ENCODE data around the gene NOL7.

NOL7 gene

GRCh38 chr6:13614926-13615791 lies at the start of gene NOL7:
Gene NOL7 (plus strand): TSS chr6:13615335. CDS start chr6:13615359, 24 bp downstream.
- DNase-seq (ENCODE audit: low read depth in 2 of 2), result peak; percentile 94

DNA sequence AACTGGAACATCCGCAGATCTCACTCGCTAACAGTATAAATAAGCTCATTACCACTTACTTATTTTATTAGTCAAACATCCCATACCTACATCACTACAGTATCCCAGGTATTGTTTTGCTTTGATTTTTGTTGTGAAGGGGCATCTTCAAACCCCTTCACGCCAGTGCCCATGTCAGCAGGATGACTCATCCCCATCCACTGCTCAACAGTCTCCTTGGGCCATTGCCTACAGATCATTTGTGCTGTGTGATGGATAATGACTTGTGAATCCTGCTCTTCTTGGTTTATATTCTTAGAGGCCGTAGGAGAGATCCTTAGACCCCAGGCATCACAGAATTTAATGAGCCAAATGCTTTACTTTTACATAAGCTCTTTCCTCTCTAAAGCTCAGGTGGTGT lies 49.2 kb upstream of the NOL7 start:
- DNase-seq (ENCODE audit: low read depth in 2 of 2), result no peak

- DNase-seq (ENCODE audit: low read depth in 2 of 2), result no peak
Measured at GRCh38 chr6:13566500-13566899, 48.6 kb upstream of the NOL7 start.

- DNase-seq (ENCODE audit: low read depth in 2 of 2), result no peak
Measured at GRCh38 chr6:13568970-13569369, 46.2 kb upstream of the NOL7 start.

DNA sequence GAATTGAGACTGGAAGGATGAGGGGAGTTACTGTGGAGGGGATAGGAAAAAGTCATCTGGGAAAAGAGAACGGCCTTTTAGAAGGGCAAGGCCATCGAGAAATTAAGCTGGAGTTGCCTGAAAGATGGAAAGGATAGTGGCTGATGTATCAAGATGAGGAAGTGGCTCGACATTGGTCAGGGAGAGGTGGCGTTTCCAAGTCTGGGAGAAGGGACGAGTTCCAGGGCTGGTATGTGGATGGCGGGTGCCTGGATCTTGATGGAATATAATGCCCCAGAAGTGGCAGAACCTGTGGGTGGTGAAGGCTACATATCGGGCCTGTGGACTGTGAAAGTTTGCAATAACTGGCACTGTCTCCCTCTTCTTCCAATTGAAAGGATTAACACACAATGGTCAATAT lies 42.9 kb upstream of the NOL7 start:
- no peak for DNase-seq (ENCODE audit: low read depth in 2 of 2)

GRCh38 chr6:13572951-13573654 lies 42.0 kb upstream of the NOL7 start:
- no peak for DNase-seq (ENCODE audit: low read depth in 2 of 2)

- DNase-seq (ENCODE audit: low read depth in 2 of 2), result no peak
Measured at GRCh38 chr6:13573669-13574110, 41.4 kb upstream of the NOL7 start.

DNA sequence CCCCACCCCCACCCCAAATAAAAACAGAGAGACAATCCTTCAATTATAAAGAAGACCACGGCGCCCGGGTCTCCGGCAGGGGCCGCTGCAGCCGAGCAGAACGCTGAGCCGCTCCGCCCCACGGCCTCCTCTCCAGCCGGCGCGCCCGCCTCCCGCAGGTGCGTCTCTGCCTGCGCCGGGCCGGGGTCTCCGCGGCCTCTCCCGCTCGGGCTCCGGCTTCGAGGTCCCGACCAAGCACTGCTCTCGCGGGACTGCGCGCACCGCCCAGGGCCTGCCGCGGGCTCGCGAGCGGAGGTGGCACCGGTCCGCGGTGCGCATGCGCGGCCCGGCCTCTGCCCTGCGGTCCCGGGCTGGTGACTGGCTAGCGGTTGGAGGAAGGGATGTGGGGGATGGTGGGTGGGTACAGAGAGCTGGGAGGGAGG lies 41.0 kb upstream of the NOL7 start:
- peak; percentile 88 to 89 for DNase-seq (ENCODE audit: low read depth in 2 of 2)

GRCh38 chr6:13574571-13575376 lies 40.4 kb upstream of the NOL7 start, which contains the start of gene SIRT5:
Gene SIRT5 (plus strand): TSS chr6:13574601. CDS start chr6:13584111, 9,510 bp downstream.
- DNase-seq (ENCODE audit: low read depth in 2 of 2), result peak; percentile 31 to 40

- no peak for DNase-seq (ENCODE audit: low read depth in 2 of 2)
Measured at GRCh38 chr6:13575377-13575775, 39.8 kb upstream of the NOL7 start.

DNA sequence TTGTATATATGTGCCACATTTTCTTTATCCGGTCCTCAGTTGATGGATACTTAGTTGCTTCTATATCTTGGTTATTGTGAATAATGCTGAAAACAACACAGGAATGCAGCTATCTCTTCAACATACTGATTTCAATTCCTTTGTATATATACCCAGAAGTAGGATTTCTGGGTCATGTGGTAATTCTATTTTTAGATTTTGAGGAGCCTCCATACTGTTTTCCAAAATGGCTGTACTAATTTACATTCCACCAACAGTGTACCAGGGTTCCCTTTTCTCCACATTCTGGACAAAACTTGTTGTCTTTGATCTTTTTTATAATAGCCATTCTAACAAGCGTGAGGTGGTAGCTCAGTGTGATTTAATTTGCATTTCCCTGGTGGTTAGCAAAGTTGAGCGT lies 39.1 kb upstream of the NOL7 start:
- DNase-seq (ENCODE audit: low read depth in 2 of 2), result no peak

DNA sequence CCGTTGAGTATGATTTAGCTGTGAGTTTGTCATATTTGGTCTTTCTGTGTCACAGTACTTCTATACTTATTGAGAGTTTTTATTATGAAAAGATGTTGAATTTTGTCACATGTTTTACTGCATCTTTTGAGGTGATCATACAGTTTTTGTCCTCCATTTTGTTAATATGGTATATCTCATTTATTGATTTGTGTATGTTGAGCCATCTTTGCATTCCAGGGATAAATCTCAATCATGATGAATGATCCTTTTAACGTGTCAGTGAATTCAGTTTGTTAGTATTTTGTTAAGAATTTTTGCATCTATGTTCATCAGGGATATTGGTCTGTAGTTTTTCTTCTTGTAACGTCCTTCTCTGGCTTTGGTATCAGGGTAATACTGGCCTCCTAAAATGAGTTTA lies 37.2 kb upstream of the NOL7 start:
- no peak for DNase-seq (ENCODE audit: low read depth in 2 of 2)

- no peak for DNase-seq (ENCODE audit: low read depth in 2 of 2)
Measured at GRCh38 chr6:13579911-13580310, 35.2 kb upstream of the NOL7 start.

- DNase-seq (ENCODE audit: low read depth in 2 of 2), result no peak
Measured at GRCh38 chr6:13581700-13582229, 33.4 kb upstream of the NOL7 start.

DNA sequence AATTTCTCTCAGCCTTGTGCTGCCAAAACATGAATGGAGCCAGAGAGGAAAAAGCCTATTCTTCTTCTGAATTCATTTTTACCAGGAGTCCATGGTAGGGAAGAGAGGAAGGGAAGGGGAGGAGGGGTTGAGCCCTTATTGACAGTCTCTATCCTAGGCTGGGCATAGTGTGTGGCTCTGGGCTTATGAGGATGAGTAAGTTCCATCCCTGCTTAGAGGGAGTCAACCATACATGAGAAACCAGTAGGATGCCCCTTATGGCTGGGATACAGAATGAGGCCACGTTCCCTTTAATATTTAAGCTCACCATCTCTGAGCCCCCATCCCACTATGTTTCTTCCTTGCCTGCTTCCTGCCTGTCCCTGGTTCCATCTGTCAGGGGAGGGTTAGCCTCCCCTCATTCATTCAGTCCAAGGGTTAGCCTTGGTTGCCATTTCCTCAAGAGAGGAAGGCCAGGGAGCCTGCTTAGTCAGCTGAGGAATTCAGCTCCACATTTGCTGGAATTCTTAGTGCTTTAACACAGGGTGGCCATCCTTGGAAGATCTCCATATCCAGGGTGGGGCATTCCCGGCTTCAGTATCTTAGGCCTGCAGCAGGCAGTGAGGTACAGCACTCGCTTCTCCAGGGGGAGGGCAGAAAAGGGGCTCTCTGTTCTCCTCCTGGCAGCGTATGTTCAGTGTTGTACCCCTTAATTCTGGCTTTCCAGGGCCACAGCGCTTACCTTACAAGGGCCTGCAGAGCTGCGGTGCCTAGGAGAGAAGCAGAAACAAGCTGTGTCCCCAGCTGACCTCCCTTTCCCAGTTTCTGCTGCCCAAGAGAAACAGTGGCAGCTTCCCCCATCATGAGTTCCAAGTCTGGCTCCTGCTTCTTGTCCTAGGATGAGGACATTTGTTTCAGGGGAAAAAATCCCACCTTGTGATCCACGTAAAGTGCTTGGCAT lies 28.3 kb upstream of the NOL7 start:
- DNase-seq (ENCODE audit: low read depth in 2 of 2), result no peak

- no peak for DNase-seq (ENCODE audit: low read depth in 2 of 2)
Measured at GRCh38 chr6:13589801-13590200, 25.3 kb upstream of the NOL7 start.

GRCh38 chr6:13590574-13591153 lies 24.5 kb upstream of the NOL7 start:
- DNase-seq (ENCODE audit: low read depth in 2 of 2), result no peak

- no peak for DNase-seq (ENCODE audit: low read depth in 2 of 2)
Measured at GRCh38 chr6:13591205-13591921, 23.8 kb upstream of the NOL7 start.

DNA sequence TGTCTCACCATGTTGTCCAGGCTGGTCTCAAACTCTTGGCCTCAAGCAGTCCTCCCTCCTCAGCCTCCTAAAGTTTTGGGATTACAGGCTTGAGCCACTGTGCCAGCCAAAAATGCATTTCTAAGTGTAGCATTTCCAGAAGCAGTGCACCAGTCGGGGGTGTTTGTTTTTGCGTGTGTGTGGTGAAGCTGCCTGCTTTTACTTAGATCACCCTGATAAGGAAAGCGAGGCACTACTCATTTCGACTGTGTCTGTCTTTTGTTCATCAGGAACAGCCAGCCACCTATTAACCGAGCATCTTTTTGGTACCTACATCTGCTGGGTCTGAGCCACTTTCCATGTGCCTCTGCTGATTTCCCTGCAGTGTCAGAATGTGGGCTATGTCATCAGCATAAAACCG lies 22.0 kb upstream of the NOL7 start:
- no peak for DNase-seq (ENCODE audit: low read depth in 2 of 2)

GRCh38 chr6:13593720-13594119 lies 21.4 kb upstream of the NOL7 start:
- no peak for DNase-seq (ENCODE audit: low read depth in 2 of 2)
